Prostate gland (tissue), 2 donors: ENCODE data around the gene CTNNA2.

ENCODE experiments used
- POLR2A ChIP-seq: fragments of 450-650 bp; IDR thresholded peaks from one replicate; pipeline ENCODE4 v1.6.1; 2016; ENCODE audit warnings: antibody characterized with exemption, mild to moderate bottlenecking
- POLR2AphosphoS5 ChIP-seq: sonication (generic); formaldehyde crosslinking; IDR thresholded peaks from one replicate; pipeline ENCODE4 v1.6.1; 2017; ENCODE audit warnings: antibody characterized with exemption
- TF ChIP-seq, protein P1 (sequence below), 4 experiments: fragments of 200-600 bp in 2 of 4; fragments of 450-650 bp in 2 of 4; sonication (generic) in 2 of 4; IDR thresholded peaks; 1 replicate in 3 of 4; 2 replicates in 1 of 4; pipeline ENCODE4 v1.5.1; 2016 to 2019; ENCODE audit warnings: antibody characterized with exemption in 4 of 4, mild to moderate bottlenecking in 2 of 4, moderate library complexity in 2 of 4

DNA sequence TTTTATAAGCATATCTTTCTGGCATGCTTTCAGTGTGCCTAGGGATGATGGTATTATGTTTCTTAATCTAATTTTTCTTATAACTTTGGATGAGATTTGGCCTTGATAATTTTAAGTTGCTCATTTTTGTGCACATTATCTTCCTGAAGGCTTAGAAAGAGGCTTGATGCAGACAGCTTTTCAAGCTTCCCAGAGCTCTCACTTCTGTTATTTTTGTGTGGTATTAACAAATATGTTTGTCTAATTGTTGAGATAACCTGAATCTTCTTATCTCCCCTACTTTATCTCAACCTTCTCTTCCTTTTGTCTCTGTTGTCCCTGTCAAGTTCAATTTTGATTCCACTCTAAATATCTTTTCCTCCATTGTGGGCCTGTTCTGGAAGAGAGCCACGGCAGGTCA is 904.9 kb downstream of the CTNNA2 start:
- TF ChIP-seq, protein P1, sequence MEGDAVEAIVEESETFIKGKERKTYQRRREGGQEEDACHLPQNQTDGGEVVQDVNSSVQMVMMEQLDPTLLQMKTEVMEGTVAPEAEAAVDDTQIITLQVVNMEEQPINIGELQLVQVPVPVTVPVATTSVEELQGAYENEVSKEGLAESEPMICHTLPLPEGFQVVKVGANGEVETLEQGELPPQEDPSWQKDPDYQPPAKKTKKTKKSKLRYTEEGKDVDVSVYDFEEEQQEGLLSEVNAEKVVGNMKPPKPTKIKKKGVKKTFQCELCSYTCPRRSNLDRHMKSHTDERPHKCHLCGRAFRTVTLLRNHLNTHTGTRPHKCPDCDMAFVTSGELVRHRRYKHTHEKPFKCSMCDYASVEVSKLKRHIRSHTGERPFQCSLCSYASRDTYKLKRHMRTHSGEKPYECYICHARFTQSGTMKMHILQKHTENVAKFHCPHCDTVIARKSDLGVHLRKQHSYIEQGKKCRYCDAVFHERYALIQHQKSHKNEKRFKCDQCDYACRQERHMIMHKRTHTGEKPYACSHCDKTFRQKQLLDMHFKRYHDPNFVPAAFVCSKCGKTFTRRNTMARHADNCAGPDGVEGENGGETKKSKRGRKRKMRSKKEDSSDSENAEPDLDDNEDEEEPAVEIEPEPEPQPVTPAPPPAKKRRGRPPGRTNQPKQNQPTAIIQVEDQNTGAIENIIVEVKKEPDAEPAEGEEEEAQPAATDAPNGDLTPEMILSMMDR (IDR thresholded peaks at IDR 0.05): no peak
- TF ChIP-seq POLR2A (no peak), POLR2AphosphoS5 (no peak)
